Measurements from ENCODE around the gene PKP4. TPM values are rescaled to one million over a fixed set of nuclear protein-coding genes. Genes with fewer than 3 reads are reported as not detected.

Gene PKP4
- total and polyA plus RNA-seq, 9 of the 15 experiments (the other 6 are each of a cell fraction or from before 2014, with no cell fraction given), result 24.6 to 99.1 (median 74.0) TPM

DNA sequence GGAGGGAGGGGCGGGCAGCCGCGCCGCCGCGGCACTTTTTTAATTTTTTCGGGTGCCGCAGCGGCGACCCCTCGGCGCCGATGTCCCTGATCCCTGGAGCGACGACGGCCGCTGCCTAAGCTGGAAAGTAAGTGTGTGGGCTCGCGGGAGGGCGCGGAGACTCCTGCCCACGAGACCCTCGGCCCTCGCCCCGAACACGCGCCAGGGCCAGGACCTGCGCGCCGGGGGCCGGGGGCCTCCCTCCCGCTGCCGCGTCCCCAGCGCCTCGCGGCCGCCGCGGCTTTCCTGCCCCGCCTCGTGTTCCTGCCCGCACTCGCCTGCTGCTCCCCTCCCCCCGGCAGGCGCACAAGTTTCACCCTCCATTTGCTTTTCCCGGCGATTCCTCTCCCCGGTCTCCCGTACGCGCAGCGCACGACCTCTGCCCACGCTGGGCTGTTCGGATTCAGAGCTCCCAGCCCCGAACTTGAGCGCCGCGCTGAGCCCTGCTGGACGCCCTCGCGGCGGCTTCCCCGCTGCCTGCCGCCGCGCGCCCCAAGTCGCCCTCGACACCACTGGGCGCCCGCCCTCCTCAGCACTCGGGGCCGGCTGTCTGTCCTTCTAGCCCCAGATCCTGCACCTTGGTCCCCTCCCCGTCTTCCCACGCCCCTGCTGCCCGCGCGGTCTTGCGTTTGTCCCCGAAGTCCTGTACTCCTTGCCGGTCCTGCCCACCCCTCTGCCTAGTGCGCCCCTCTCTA is 507 bp downstream of the PKP4 start (continued):
- TF ChIP-seq, protein P1, sequence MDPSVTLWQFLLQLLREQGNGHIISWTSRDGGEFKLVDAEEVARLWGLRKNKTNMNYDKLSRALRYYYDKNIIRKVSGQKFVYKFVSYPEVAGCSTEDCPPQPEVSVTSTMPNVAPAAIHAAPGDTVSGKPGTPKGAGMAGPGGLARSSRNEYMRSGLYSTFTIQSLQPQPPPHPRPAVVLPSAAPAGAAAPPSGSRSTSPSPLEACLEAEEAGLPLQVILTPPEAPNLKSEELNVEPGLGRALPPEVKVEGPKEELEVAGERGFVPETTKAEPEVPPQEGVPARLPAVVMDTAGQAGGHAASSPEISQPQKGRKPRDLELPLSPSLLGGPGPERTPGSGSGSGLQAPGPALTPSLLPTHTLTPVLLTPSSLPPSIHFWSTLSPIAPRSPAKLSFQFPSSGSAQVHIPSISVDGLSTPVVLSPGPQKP (CRISPR knock-in tag; IDR thresholded peaks at IDR 0.05), result 0 out of 2 replicates have a peak, but pooled peaks have one; percentile 75
- no peak for TF ChIP-seq IRF2 (CRISPR knock-in tag; IDR thresholded peaks at IDR 0.05)
- TF ChIP-seq, protein P2, sequence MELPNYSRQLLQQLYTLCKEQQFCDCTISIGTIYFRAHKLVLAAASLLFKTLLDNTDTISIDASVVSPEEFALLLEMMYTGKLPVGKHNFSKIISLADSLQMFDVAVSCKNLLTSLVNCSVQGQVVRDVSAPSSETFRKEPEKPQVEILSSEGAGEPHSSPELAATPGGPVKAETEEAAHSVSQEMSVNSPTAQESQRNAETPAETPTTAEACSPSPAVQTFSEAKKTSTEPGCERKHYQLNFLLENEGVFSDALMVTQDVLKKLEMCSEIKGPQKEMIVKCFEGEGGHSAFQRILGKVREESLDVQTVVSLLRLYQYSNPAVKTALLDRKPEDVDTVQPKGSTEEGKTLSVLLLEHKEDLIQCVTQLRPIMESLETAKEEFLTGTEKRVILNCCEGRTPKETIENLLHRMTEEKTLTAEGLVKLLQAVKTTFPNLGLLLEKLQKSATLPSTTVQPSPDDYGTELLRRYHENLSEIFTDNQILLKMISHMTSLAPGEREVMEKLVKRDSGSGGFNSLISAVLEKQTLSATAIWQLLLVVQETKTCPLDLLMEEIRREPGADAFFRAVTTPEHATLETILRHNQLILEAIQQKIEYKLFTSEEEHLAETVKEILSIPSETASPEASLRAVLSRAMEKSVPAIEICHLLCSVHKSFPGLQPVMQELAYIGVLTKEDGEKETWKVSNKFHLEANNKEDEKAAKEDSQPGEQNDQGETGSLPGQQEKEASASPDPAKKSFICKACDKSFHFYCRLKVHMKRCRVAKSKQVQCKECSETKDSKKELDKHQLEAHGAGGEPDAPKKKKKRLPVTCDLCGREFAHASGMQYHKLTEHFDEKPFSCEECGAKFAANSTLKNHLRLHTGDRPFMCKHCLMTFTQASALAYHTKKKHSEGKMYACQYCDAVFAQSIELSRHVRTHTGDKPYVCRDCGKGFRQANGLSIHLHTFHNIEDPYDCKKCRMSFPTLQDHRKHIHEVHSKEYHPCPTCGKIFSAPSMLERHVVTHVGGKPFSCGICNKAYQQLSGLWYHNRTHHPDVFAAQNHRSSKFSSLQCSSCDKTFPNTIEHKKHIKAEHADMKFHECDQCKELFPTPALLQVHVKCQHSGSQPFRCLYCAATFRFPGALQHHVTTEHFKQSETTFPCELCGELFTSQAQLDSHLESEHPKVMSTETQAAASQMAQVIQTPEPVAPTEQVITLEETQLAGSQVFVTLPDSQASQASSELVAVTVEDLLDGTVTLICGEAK (IDR thresholded peaks at IDR 0.05), result no peak
- TF ChIP-seq, protein P2 (CRISPR knock-in tag; IDR thresholded peaks at IDR 0.05), result no peak
- no peak for TF ChIP-seq TAF7 (tag; IDR thresholded peaks at IDR 0.05)
